AG04449 (cell line): ENCODE data around the gene KAZN.

Experiments
- CTCF ChIA-PET: fragments of 350-600 bp; formaldehyde crosslinking; extraction: SDS; loops from one replicate; lab custom pipeline; 2021; ENCODE audit warnings: antibody characterized with exemption; lab: Yijun Ruan, JAX
- POLR2A ChIA-PET: fragments of 400-600, 350-600 bp; formaldehyde crosslinking; extraction: SDS; loops from one replicate; lab custom pipeline; 2020; ENCODE audit warnings: antibody characterized with exemption, inconsistent platforms; lab: Yijun Ruan, JAX
- DNase-seq: peaks from one replicate; pipeline ENCODE4 v3.0.0-alpha.2; 2010; ENCODE audit warnings: low read depth, low spot score
- H3K4me3 ChIP-seq: 2 replicates; pipeline ENCODE4 v1.5.1; 2011; ENCODE audit warnings: low read depth, mild to moderate bottlenecking, control low read depth, low read length
- TF ChIP-seq, protein P1 (sequence below): IDR thresholded peaks from one replicate; pipeline ENCODE4 v1.5.1; 2011; ENCODE audit warnings: mild to moderate bottlenecking, moderate library complexity, low read length, control low read depth, inconsistent platforms; ENCODE audit not compliant: insufficient read depth; ENCODE audit errors: missing control alignments

Gene KAZN

GRCh38 chr1:14848625-14849024, 250.1 kb downstream of the KAZN start:
- ChIA-PET POLR2A (no interaction called here), CTCF (no interaction called here)
- DNase-seq = no peak
- TF ChIP-seq, protein P1, sequence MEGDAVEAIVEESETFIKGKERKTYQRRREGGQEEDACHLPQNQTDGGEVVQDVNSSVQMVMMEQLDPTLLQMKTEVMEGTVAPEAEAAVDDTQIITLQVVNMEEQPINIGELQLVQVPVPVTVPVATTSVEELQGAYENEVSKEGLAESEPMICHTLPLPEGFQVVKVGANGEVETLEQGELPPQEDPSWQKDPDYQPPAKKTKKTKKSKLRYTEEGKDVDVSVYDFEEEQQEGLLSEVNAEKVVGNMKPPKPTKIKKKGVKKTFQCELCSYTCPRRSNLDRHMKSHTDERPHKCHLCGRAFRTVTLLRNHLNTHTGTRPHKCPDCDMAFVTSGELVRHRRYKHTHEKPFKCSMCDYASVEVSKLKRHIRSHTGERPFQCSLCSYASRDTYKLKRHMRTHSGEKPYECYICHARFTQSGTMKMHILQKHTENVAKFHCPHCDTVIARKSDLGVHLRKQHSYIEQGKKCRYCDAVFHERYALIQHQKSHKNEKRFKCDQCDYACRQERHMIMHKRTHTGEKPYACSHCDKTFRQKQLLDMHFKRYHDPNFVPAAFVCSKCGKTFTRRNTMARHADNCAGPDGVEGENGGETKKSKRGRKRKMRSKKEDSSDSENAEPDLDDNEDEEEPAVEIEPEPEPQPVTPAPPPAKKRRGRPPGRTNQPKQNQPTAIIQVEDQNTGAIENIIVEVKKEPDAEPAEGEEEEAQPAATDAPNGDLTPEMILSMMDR = no peak
- H3K4me3 ChIP-seq = no peak overlapping the region

- TF ChIP-seq, protein P1 = no peak
- no peak for DNase-seq
- ChIA-PET CTCF (no interaction called here), POLR2A (no interaction called here)
- no peak overlapping the region for H3K4me3 ChIP-seq
Measured at GRCh38 chr1:14849038-14849437, 250.6 kb downstream of the KAZN start.

- ChIA-PET CTCF (no interaction called here), POLR2A (no interaction called here)
- no peak overlapping the region for H3K4me3 ChIP-seq
- TF ChIP-seq, protein P1 = no peak
- no peak for DNase-seq
Measured at GRCh38 chr1:14850563-14850962, 252.1 kb downstream of the KAZN start.

DNA sequence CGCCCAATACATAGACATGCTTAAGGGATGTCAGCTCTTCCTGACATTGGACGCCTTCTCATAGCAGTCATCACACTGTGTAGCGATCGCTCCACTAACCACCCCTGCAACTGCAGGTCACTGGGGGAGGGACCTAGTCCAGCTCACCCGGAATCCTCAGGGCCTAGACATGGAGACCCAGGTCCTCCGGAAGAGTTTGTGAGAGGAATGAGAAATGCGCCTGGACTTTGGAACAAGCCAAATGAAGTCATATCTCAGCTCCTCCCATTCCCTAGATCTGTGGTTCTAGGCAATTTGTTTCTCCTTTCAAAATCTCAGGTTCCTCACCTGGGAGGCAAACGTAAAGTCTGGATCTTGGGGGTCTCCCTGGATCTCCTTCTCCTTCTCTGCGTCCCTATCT, 253.3 kb downstream of the KAZN start:
- POLR2A ChIA-PET = interaction anchor here (0.6 kb wide), 1 partner anchor 185 kb away, joined by 5 read pairs; no protein-coding TSS in a partner anchor
- no peak for DNase-seq
- CTCF ChIA-PET = no interaction called here
- TF ChIP-seq, protein P1 = no peak
- H3K4me3 ChIP-seq = no peak overlapping the region

DNA sequence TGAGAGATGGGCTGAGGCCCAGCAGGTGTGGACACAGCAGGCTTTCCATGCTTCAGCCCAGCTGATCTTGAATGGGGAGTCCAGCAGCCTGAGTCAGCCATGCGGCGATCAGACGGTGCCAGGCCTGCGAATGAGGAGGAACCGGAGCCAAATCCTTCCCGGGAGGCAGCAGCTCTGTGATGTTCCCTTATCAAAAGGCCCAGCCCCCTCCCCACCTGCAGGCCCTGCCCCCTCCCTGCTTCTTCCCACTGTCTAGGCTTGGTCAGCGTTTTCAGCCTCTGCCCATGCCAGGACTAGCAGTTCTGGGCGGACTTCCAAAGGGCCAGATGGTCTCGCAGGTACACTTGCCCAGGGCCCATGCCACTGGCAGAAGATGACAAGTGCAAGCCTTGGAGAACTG, 253.8 kb downstream of the KAZN start:
- ChIA-PET CTCF (no interaction called here), POLR2A (no interaction called here)
- no peak for DNase-seq
- H3K4me3 ChIP-seq = no peak overlapping the region
- TF ChIP-seq, protein P1 = no peak

DNA sequence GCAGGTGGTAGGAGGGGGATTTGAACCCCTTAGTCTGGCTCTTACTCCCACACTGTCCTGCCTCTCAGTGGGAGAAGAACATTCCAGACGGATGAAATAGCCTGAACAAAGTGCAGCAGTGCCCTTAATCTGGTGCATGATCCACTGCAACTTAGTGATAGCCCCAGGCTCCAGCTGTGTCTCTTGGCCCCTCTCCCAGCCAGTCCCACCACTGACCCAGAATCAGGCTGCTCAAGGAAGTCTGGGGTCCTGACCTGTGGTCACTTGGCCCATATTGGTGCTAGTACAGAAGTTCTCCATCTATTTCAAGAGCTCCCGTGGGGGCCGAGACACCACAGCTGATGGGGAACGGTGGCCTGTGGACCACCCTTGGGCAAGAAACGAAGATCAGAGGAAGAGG, 255.0 kb downstream of the KAZN start:
- ChIA-PET CTCF (no interaction called here), POLR2A (no interaction called here)
- no peak for DNase-seq
- H3K4me3 ChIP-seq = no peak overlapping the region
- TF ChIP-seq, protein P1 = no peak
